Neural cell (in vitro differentiated cells): ENCODE data around the gene PIK3R6. TPM values are rescaled to one million over a fixed set of nuclear protein-coding genes. Genes with fewer than 3 reads are reported as not detected.

Source experiments
- H2AFZ ChIP-seq: fragments of 200-600, 300-800 bp; sonication (generic), shearing (Covaris generic); 2 replicates; pipeline ENCODE4 v1.6.0; 2014; ENCODE audit warnings: low read depth, mild to moderate bottlenecking, antibody characterized with exemption, low read length, moderate library complexity
- H3F3A ChIP-seq: fragments of 200-600 bp; shearing (Covaris generic); 2 replicates; pipeline ENCODE4 v1.6.1; 2016; ENCODE audit warnings: mild to moderate bottlenecking, moderate library complexity, mixed read lengths, antibody characterized with exemption, low read length; ENCODE audit not compliant: insufficient read depth, poor library complexity, severe bottlenecking
- H3K27ac ChIP-seq: fragments of 200-600, 300-800 bp; sonication (generic), shearing (Covaris generic); 2 replicates; pipeline ENCODE4 v1.5.1; 2014; ENCODE audit warnings: mild to moderate bottlenecking, low read length, moderate library complexity
- H3K27me3 ChIP-seq: fragments of 300-800, 200-600 bp; sonication (generic), shearing (Covaris generic); 2 replicates; pipeline ENCODE4 v1.6.0; 2014; ENCODE audit warnings: mild to moderate bottlenecking, low read depth, low read length, moderate library complexity; ENCODE audit not compliant: insufficient read depth
- H3K36me3 ChIP-seq: fragments of 300-800, 200-600 bp; sonication (generic), shearing (Covaris generic); 2 replicates; pipeline ENCODE4 v1.5.1; 2014; ENCODE audit warnings: mild to moderate bottlenecking, antibody characterized with exemption, low read length, moderate library complexity; ENCODE audit not compliant: insufficient read depth
- H3K4me2 ChIP-seq: fragments of 300-800, 200-600 bp; sonication (generic), shearing (Covaris generic); 2 replicates; pipeline ENCODE4 v1.6.0; 2014; ENCODE audit warnings: mild to moderate bottlenecking, low read length
- H3K4me3 ChIP-seq: fragments of 300-800, 200-600 bp; sonication (generic), shearing (Covaris generic); 2 replicates; pipeline ENCODE4 v1.5.1; 2014; ENCODE audit warnings: mild to moderate bottlenecking, low read length, moderate library complexity
- H3K79me2 ChIP-seq: fragments of 200-600 bp; shearing (Covaris generic); replicated peaks from 2 replicates; pipeline ENCODE4 v1.6.0; 2014; ENCODE audit warnings: mild to moderate bottlenecking, low read length, moderate library complexity; ENCODE audit not compliant: insufficient read depth
- H3K9ac ChIP-seq: fragments of 300-800, 200-600 bp; sonication (generic), shearing (Covaris generic); 2 replicates; pipeline ENCODE4 v1.6.1; 2016; ENCODE audit warnings: mild to moderate bottlenecking, low read length, mixed read lengths
- H3K9me2 ChIP-seq: fragments of 200-600 bp; shearing (Covaris generic); 2 replicates; pipeline ENCODE4 v1.6.1; 2016; ENCODE audit warnings: mild to moderate bottlenecking, low read length, mixed read lengths; ENCODE audit not compliant: insufficient read depth
- H3K9me3 ChIP-seq: fragments of 200-600, 300-800 bp; sonication (generic), shearing (Covaris generic); 2 replicates; pipeline ENCODE4 v1.6.1; 2016; ENCODE audit warnings: mild to moderate bottlenecking, mixed run types, low read length, moderate library complexity, mixed read lengths
- H4K20me1 ChIP-seq: fragments of 200-600 bp; shearing (Covaris generic); 2 replicates; pipeline ENCODE4 v1.6.1; 2016; ENCODE audit warnings: mild to moderate bottlenecking, mixed run types; ENCODE audit not compliant: insufficient read depth
- EP300 ChIP-seq: fragments of 450-650 bp; conservative IDR thresholded peaks from 2 replicates; pipeline ENCODE4 v1.6.1; 2014; ENCODE audit warnings: antibody characterized with exemption, mild to moderate bottlenecking, moderate library complexity; ENCODE audit not compliant: poor library complexity, severe bottlenecking
- EZH2 ChIP-seq: fragments of 200-600, 300-800 bp; shearing (Covaris generic), sonication (generic); IDR thresholded peaks from 2 replicates; pipeline ENCODE4 v1.6.1; 2014; ENCODE audit warnings: antibody characterized with exemption, low read length, borderline replicate concordance, mild to moderate bottlenecking; ENCODE audit not compliant: insufficient read depth, poor library complexity, severe bottlenecking
- MXI1 ChIP-seq: fragments of 450-650 bp; conservative IDR thresholded peaks from 2 replicates; pipeline ENCODE4 v1.6.1; 2014; ENCODE audit warnings: antibody characterized with exemption, mild to moderate bottlenecking; ENCODE audit not compliant: poor library complexity, severe bottlenecking
- POLR2AphosphoS5 ChIP-seq: IDR thresholded peaks from 2 replicates; pipeline ENCODE4 v1.6.1; 2012
- RAD21 ChIP-seq: fragments of 450-650 bp; conservative IDR thresholded peaks from 2 replicates; pipeline ENCODE4 v1.6.1; 2014; ENCODE audit warnings: antibody characterized with exemption, mild to moderate bottlenecking, moderate library complexity
- SMC3 ChIP-seq: fragments of 450-650 bp; conservative IDR thresholded peaks from 2 replicates; pipeline ENCODE4 v1.6.1; 2014; ENCODE audit warnings: antibody characterized with exemption, mild to moderate bottlenecking, moderate library complexity; ENCODE audit not compliant: poor library complexity
- TAF1 ChIP-seq: IDR thresholded peaks from 2 replicates; pipeline ENCODE4 v1.6.1; 2012; ENCODE audit warnings: low read depth
- polyA plus RNA-seq: library from polyadenylated mRNA; depleted of rRNA; stranded (reverse); fragments of >200 nt; gene quantifications from 2 replicates; pipeline ENCODE4 v1.2.3, GENCODE V29; 2014
- TF ChIP-seq, protein P1 (sequence below): IDR thresholded peaks from 2 replicates; pipeline ENCODE4 v1.6.1; 2012; ENCODE audit warnings: borderline replicate concordance
- TF ChIP-seq, protein P2 (sequence below): fragments of 450-650 bp; IDR thresholded peaks from 2 replicates; pipeline ENCODE4 v1.5.1; 2014; ENCODE audit warnings: antibody characterized with exemption, mild to moderate bottlenecking, moderate library complexity; ENCODE audit not compliant: poor library complexity, severe bottlenecking

Gene PIK3R6
- polyA plus RNA-seq, 1 donor from 2014 or later: not detected

DNA sequence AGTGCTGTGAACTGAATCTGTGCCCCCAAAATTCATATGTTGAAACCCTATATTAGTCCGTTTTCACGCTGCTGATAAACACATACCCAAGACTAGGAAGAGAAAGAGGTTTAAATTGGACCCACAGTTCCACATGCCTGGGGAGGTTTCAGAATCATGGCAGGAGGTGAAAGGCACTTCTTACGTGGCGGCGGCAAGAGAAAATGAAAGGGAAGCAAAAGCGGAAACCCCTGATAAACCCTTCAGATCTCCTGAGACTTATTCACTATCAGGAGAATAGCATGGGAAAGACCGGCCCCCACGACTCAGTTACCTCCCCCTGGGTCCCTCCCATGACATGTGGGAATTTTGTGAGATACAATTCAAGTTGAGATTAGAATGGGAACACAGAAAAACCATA lies 105.5 kb downstream of the PIK3R6 start:
- H3K79me2 ChIP-seq: no peaks in the 10 kb centered on the region
- no peaks in the 10 kb centered on the region for H3K36me3 ChIP-seq
- H3K27me3 ChIP-seq: no peaks in the 10 kb centered on the region
- no peak overlapping the region for H3K27ac ChIP-seq
- H4K20me1 ChIP-seq: no peaks in the 10 kb centered on the region
- H3K4me3 ChIP-seq: no peak overlapping the region
- no peaks in the 10 kb centered on the region for H3F3A ChIP-seq
- no peak overlapping the region for H3K4me2 ChIP-seq
- TF ChIP-seq TAF1: no peak
- TF ChIP-seq, protein P1, sequence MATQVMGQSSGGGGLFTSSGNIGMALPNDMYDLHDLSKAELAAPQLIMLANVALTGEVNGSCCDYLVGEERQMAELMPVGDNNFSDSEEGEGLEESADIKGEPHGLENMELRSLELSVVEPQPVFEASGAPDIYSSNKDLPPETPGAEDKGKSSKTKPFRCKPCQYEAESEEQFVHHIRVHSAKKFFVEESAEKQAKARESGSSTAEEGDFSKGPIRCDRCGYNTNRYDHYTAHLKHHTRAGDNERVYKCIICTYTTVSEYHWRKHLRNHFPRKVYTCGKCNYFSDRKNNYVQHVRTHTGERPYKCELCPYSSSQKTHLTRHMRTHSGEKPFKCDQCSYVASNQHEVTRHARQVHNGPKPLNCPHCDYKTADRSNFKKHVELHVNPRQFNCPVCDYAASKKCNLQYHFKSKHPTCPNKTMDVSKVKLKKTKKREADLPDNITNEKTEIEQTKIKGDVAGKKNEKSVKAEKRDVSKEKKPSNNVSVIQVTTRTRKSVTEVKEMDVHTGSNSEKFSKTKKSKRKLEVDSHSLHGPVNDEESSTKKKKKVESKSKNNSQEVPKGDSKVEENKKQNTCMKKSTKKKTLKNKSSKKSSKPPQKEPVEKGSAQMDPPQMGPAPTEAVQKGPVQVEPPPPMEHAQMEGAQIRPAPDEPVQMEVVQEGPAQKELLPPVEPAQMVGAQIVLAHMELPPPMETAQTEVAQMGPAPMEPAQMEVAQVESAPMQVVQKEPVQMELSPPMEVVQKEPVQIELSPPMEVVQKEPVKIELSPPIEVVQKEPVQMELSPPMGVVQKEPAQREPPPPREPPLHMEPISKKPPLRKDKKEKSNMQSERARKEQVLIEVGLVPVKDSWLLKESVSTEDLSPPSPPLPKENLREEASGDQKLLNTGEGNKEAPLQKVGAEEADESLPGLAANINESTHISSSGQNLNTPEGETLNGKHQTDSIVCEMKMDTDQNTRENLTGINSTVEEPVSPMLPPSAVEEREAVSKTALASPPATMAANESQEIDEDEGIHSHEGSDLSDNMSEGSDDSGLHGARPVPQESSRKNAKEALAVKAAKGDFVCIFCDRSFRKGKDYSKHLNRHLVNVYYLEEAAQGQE: no peak
- TF ChIP-seq EZH2: no peak
- TF ChIP-seq POLR2AphosphoS5: no peak
- no peak for TF ChIP-seq EP300
- TF ChIP-seq RAD21: no peak
- TF ChIP-seq MXI1: no peak
- no peak for TF ChIP-seq SMC3
- TF ChIP-seq, protein P2, sequence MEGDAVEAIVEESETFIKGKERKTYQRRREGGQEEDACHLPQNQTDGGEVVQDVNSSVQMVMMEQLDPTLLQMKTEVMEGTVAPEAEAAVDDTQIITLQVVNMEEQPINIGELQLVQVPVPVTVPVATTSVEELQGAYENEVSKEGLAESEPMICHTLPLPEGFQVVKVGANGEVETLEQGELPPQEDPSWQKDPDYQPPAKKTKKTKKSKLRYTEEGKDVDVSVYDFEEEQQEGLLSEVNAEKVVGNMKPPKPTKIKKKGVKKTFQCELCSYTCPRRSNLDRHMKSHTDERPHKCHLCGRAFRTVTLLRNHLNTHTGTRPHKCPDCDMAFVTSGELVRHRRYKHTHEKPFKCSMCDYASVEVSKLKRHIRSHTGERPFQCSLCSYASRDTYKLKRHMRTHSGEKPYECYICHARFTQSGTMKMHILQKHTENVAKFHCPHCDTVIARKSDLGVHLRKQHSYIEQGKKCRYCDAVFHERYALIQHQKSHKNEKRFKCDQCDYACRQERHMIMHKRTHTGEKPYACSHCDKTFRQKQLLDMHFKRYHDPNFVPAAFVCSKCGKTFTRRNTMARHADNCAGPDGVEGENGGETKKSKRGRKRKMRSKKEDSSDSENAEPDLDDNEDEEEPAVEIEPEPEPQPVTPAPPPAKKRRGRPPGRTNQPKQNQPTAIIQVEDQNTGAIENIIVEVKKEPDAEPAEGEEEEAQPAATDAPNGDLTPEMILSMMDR: no peak
- H3K9ac ChIP-seq: no peak overlapping the region
- H2AFZ ChIP-seq: no peak overlapping the region
- H3K9me3 ChIP-seq: peaks cover 5% of the 10 kb centered on the region
- H3K9me2 ChIP-seq: no peaks in the 10 kb centered on the region

DNA sequence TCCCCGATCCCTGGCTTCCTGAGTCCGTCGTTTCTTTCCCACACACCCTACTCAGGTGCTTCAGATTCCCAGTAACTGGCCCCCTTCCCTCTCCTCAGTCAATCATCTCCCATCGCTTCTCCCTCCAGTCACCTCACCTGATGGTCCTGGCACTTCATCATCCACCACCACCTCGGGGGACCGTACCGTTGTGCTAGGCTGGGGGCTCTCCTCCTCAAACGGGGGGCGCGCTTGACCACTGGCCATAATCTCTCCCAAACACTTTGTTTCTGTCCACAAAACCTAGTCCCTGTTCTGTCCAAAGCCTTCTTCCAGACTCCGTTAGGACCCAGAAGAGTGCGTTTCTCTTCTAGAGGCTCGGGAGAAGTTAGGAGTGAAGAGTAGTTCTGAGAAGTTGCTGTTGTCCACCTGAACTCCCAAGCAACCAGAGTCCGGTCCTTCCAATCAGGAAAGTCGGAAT lies 109.3 kb downstream of the PIK3R6 start, which contains the start of gene SPDYE4:
Gene SPDYE4, minus strand, starts transcription at position 410 of the 460 bp plus-strand sequence. Its CDS starts 164 bp downstream, at position 246.
- Histone ChIP-seq H3K27ac (no peak within 1 kb of the TSS), H3K4me2 (no peak within 1 kb of the TSS), H3K4me3 (no peak within 1 kb of the TSS), H3F3A (no peaks in the 10 kb centered on the region), H3K9ac (no peak within 1 kb of the TSS), H3K9me2 (no peaks in the 10 kb centered on the region), H2AFZ (no peak within 1 kb of the TSS), H3K27me3 (no peaks in the 10 kb centered on the region), H3K79me2 (no peaks in the 10 kb centered on the region), H4K20me1 (no peaks in the 10 kb centered on the region), H3K9me3 (peaks cover 5% of the 10 kb centered on the region), H3K36me3 (no peaks in the 10 kb centered on the region)
- no peak for TF ChIP-seq RAD21
- TF ChIP-seq MXI1: no peak
- no peak for TF ChIP-seq POLR2AphosphoS5
- no peak for TF ChIP-seq TAF1
- TF ChIP-seq, protein P2: no peak
- TF ChIP-seq, protein P1: no peak
- no peak for TF ChIP-seq SMC3
- no peak for TF ChIP-seq EZH2
- no peak for TF ChIP-seq EP300
